Measurements from ENCODE around the gene JSRP1. TPM values are rescaled to one million over a fixed set of nuclear protein-coding genes. Genes with fewer than 3 reads are reported as not detected.

The JSRP1 gene
- total RNA-seq, 4 donors from 2014 or later = not detected

DNA sequence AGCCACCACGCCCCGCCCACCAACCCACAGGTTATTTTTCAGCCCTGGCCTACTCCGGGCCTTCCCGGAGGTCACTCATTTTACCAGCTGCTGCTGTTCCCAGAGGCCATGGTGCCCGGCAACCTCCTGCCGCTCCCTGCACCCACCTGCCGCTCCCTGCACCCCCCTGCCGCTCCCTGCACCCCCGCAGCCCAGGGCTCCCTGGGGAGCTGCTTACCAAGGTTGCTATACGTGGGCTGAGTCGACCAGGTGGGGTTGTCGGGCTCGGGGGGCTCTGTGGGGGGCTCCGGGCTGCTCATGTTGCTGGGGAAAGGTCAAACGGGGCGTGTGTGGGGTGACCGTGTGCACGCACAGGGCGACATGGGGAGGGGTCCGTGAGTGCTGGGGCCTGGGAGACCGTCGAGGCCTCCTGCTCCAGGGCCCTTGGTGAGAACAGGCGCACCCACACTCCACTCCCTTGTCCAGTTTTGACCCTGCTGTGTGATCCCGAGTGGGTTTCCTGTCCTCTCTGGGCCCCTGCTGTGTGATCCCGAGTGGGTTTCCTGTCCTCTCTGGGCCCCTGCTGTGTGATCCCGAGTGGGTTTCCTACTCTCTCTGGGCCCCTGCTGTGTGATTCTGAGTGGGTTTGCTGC lies 24.5 kb upstream of the JSRP1 start:
- no peaks in the 10 kb centered on the region for H3K9me3 ChIP-seq
- no peak overlapping the region for H3K27ac ChIP-seq
- peaks cover 0 to 41% (median 19%) of the 10 kb centered on the region in 4 donors for H3K4me1 ChIP-seq
- no peaks in the 10 kb centered on the region for H3K27me3 ChIP-seq
- WGBS, 2 donors = 61 to 68% methylated on average over 26 of the region's 26 CpGs
- no peak overlapping the region for H3K4me3 ChIP-seq
- TF ChIP-seq, protein P1, sequence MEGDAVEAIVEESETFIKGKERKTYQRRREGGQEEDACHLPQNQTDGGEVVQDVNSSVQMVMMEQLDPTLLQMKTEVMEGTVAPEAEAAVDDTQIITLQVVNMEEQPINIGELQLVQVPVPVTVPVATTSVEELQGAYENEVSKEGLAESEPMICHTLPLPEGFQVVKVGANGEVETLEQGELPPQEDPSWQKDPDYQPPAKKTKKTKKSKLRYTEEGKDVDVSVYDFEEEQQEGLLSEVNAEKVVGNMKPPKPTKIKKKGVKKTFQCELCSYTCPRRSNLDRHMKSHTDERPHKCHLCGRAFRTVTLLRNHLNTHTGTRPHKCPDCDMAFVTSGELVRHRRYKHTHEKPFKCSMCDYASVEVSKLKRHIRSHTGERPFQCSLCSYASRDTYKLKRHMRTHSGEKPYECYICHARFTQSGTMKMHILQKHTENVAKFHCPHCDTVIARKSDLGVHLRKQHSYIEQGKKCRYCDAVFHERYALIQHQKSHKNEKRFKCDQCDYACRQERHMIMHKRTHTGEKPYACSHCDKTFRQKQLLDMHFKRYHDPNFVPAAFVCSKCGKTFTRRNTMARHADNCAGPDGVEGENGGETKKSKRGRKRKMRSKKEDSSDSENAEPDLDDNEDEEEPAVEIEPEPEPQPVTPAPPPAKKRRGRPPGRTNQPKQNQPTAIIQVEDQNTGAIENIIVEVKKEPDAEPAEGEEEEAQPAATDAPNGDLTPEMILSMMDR (IDR thresholded peaks at IDR 0.05) = no peak
- TF ChIP-seq POLR2A (IDR thresholded peaks at IDR 0.05) = no peak
- no peak for TF ChIP-seq EP300 (IDR thresholded peaks at IDR 0.05)
- no peak for DNase-seq (ENCODE audit: low spot score in 2 of 2)
- peaks cover 0 to 12% (median 0%) of the 10 kb centered on the region in 3 donors for H3K36me3 ChIP-seq

GRCh38 chr19:2278459-2279158 lies 22.4 kb upstream of the JSRP1 start:
- Histone ChIP-seq H3K9me3 (no peaks in the 10 kb centered on the region), H3K4me1 (peaks cover 0 to 61% (median 29%) of the 10 kb centered on the region in 4 donors), H3K36me3 (peaks cover 0 to 19% (median 0%) of the 10 kb centered on the region in 3 donors), H3K27ac (no peak overlapping the region), H3K27me3 (no peaks in the 10 kb centered on the region), H3K4me3 (no peak overlapping the region)
- WGBS, 2 donors = 84 to 85% methylated on average over 22 to 30 of the region's 33 CpGs
- TF ChIP-seq POLR2A (IDR thresholded peaks at IDR 0.05) = no peak
- TF ChIP-seq EP300 (IDR thresholded peaks at IDR 0.05) = no peak
- TF ChIP-seq, protein P1 (IDR thresholded peaks at IDR 0.05) = no peak
- no peak for DNase-seq (ENCODE audit: low spot score in 2 of 2)

- TF ChIP-seq EP300 (IDR thresholded peaks at IDR 0.05) (no peak), POLR2A (IDR thresholded peaks at IDR 0.05) (no peak)
- TF ChIP-seq, protein P1 (IDR thresholded peaks at IDR 0.05) = no peak
- 79 to 81% methylated on average over 9 of the region's 9 CpGs for whole genome bisulfite sequencing, 2 donors
- H3K27ac ChIP-seq = no peak overlapping the region
- peaks cover 0 to 67% (median 38%) of the 10 kb centered on the region in 4 donors for H3K4me1 ChIP-seq
- no peak for DNase-seq (ENCODE audit: low spot score in 2 of 2)
- H3K4me3 ChIP-seq = no peak overlapping the region
- H3K27me3 ChIP-seq = no peaks in the 10 kb centered on the region
- no peaks in the 10 kb centered on the region for H3K9me3 ChIP-seq
- peaks cover 0 to 29% (median 8%) of the 10 kb centered on the region in 3 donors for H3K36me3 ChIP-seq
These were observed 20.9 kb upstream of the JSRP1 start for GRCh38 chr19:2277138-2277537.

DNA sequence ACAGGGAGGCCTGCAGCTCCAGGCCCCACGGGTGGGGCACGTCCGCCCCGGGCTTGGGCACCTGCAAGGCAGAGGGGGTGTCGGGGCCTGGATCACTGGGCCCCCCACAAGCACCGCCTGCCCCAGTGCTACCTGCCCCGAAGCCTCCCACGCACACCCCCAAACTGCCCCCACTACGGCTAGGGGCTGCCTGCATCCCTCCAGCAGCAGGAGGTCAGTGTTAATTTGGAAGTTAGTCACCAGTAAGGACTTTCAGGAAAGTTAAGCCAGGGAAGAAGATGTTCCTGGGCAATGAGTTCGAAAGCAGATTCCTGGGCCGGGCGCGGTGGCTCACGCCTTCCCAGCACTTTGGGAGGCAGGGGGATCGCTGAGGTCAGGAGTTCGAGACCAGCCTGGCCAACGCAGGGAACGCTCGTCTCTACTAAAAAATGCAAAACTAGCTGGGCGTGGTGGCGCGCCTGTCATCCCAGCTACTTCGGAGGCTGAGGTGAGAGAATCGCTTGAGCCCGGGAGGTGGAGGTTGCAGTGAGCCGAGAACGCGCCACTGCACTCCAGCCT lies 20.3 kb upstream of the JSRP1 start:
- Histone ChIP-seq H3K27ac (peak overlapping the region in 2 of 4 donors; percentile 17 to 55), H3K27me3 (no peaks in the 10 kb centered on the region), H3K4me1 (peaks cover 0 to 67% (median 38%) of the 10 kb centered on the region in 4 donors), H3K36me3 (peaks cover 0 to 34% (median 14%) of the 10 kb centered on the region in 3 donors), H3K9me3 (no peaks in the 10 kb centered on the region), H3K4me3 (no peak overlapping the region)
- 84 to 90% methylated on average over 25 to 28 of the region's 28 CpGs for WGBS, 2 donors
- DNase-seq (ENCODE audit: low spot score in 2 of 2) = no peak
- TF ChIP-seq EP300 (IDR thresholded peaks at IDR 0.05) (no peak), POLR2A (IDR thresholded peaks at IDR 0.05) (no peak)

- TF ChIP-seq POLR2A (IDR thresholded peaks at IDR 0.05) (no peak), EP300 (IDR thresholded peaks at IDR 0.05) (no peak)
- TF ChIP-seq, protein P1 (IDR thresholded peaks at IDR 0.05) = no peak
- Histone ChIP-seq H3K4me3 (peak overlapping the region in 1 of 4 donors; percentile 5), H3K4me1 (peaks cover 0 to 70% (median 42%) of the 10 kb centered on the region in 4 donors), H3K9me3 (no peaks in the 10 kb centered on the region), H3K36me3 (peaks cover 0 to 34% (median 16%) of the 10 kb centered on the region in 3 donors), H3K27me3 (no peaks in the 10 kb centered on the region), H3K27ac (peak overlapping the region in 3 of 4 donors; percentile 17 to 55 (median 26))
- WGBS, 2 donors = 20 to 58% methylated on average over 8 to 18 of the region's 74 CpGs
- DNase-seq (ENCODE audit: low spot score in 2 of 2) = no peak
These were observed 19.6 kb upstream of the JSRP1 start for GRCh38 chr19:2275588-2276428.
